ENCODE measurements around the gene PNPLA7. TPM values are rescaled to one million over a fixed set of nuclear protein-coding genes. Genes with fewer than 3 reads are reported as not detected.

Gene PNPLA7
- total and polyA plus RNA-seq, 7 donors = 1.8 to 12.2 (median 8.2) TPM

- Histone ChIP-seq H3K9me3 (no peaks in the 10 kb centered on the region), H3K36me3 (peaks cover 0 to 5% (median 0%) of the 10 kb centered on the region in 4 donors), H3K4me3 (no peak overlapping the region), H3K4me1 (no peaks in the 10 kb centered on the region), H3K27me3 (no peaks in the 10 kb centered on the region), H3K27ac (no peak overlapping the region)
- WGBS, 2 donors = 29 to 72% methylated on average over 6 of the region's 6 CpGs
- peak; percentile 68 for DNase-seq
- no peak for TF ChIP-seq EP300 (IDR thresholded peaks at IDR 0.05)
- TF ChIP-seq POLR2AphosphoS5 (IDR thresholded peaks at IDR 0.05) = no peak
- TF ChIP-seq POLR2A (IDR thresholded peaks at IDR 0.05) = no peak
- no peak for TF ChIP-seq CTCF (IDR thresholded peaks at IDR 0.05)
- intact Hi-C loops (cut with DNase I) = no loop called here
Measured at GRCh38 chr9:137488327-137488653, 61.9 kb downstream of the PNPLA7 start.

- 22 to 70% methylated on average over 41 of the region's 41 CpGs for WGBS, 2 donors
- no peak overlapping the region for H3K27ac ChIP-seq
Measured at GRCh38 chr9:137487454-137488326, 62.5 kb downstream of the PNPLA7 start.

GRCh38 chr9:137486545-137487453, 63.4 kb downstream of the PNPLA7 start:
- Histone ChIP-seq H3K27me3 (no peaks in the 10 kb centered on the region), H3K9me3 (no peaks in the 10 kb centered on the region), H3K4me3 (no peak overlapping the region), H3K4me1 (peaks cover 0 to 10% (median 8%) of the 10 kb centered on the region in 4 donors), H3K36me3 (peaks cover 0 to 5% (median 0%) of the 10 kb centered on the region in 4 donors), H3K27ac (no peak overlapping the region)
- WGBS, 2 donors = 70 to 87% methylated on average over 35 of the region's 35 CpGs
- TF ChIP-seq POLR2AphosphoS5 (IDR thresholded peaks at IDR 0.05) (no peak), EP300 (IDR thresholded peaks at IDR 0.05) (no peak), POLR2A (IDR thresholded peaks at IDR 0.05) (no peak), CTCF (IDR thresholded peaks at IDR 0.05) (no peak)
- DNase-seq = peak; percentile 56
- intact Hi-C loops (cut with DNase I) = no loop called here

More at GRCh38 chr9:137487454-137488326, 62.5 kb downstream of the PNPLA7 start:
- intact Hi-C loops (cut with DNase I) = no loop called here
- DNase-seq = peak; percentile 60
- no peak overlapping the region for H3K4me3 ChIP-seq
- H3K36me3 ChIP-seq = peaks cover 0 to 5% (median 0%) of the 10 kb centered on the region in 4 donors
- TF ChIP-seq POLR2AphosphoS5 (IDR thresholded peaks at IDR 0.05) = no peak
- TF ChIP-seq CTCF (IDR thresholded peaks at IDR 0.05) = no peak
- TF ChIP-seq POLR2A (IDR thresholded peaks at IDR 0.05) = no peak
- TF ChIP-seq EP300 (IDR thresholded peaks at IDR 0.05) = no peak
- H3K27me3 ChIP-seq = no peaks in the 10 kb centered on the region
- peaks cover 0 to under 1% (median 0%) of the 10 kb centered on the region in 4 donors for H3K4me1 ChIP-seq
- H3K9me3 ChIP-seq = no peaks in the 10 kb centered on the region

GRCh38 chr9:137486141-137486490, 64.1 kb downstream of the PNPLA7 start:
- Histone ChIP-seq H3K4me1 (peaks cover 0 to 12% (median 9%) of the 10 kb centered on the region in 4 donors), H3K27me3 (no peaks in the 10 kb centered on the region), H3K27ac (no peak overlapping the region), H3K4me3 (no peak overlapping the region), H3K36me3 (peaks cover 0 to 5% (median 0%) of the 10 kb centered on the region in 4 donors), H3K9me3 (no peaks in the 10 kb centered on the region)
- intact Hi-C loops (cut with DNase I) = no loop called here
- 89 to 95% methylated on average over 15 of the region's 15 CpGs for WGBS, 2 donors
- no peak for DNase-seq
- TF ChIP-seq POLR2A (IDR thresholded peaks at IDR 0.05) (no peak), EP300 (IDR thresholded peaks at IDR 0.05) (no peak), POLR2AphosphoS5 (IDR thresholded peaks at IDR 0.05) (no peak), CTCF (IDR thresholded peaks at IDR 0.05) (no peak)
